Tibial nerve (tissue), 4 donors: ENCODE results near the gene STK10. TPM values are rescaled to one million over a fixed set of nuclear protein-coding genes. Genes with fewer than 3 reads are reported as not detected.

ENCODE experiments used
- DNase-seq, 2 donors: peaks; one replicate each; pipeline ENCODE4 v3.0.0-alpha.2; 2019; ENCODE audit warnings: low spot score in 2 of 2
- H3K27ac ChIP-seq, 4 donors: fragments of 200-600 bp; sonication (generic) in 3 of 4; one replicate each; pipeline ENCODE4 v1.5.1; 2017 to 2019; ENCODE audit warnings: mild to moderate bottlenecking in 1 of 4
- H3K27me3 ChIP-seq, 2 donors: fragments of 200-600 bp; sonication (generic) in 1 of 2; one replicate each; pipeline versions ENCODE4 v1.5.1 to v1.6.0; 2017 to 2019
- H3K36me3 ChIP-seq, 3 donors: fragments of 200-600 bp; sonication (generic); one replicate each; pipeline ENCODE4 v1.5.1; 2018 to 2019
- H3K4me1 ChIP-seq, 4 donors: fragments of 200-600 bp; sonication (generic) in 3 of 4; one replicate each; pipeline ENCODE4 v1.5.1; 2017 to 2019
- H3K4me3 ChIP-seq, 4 donors: fragments of 200-600 bp; sonication (generic) in 3 of 4; one replicate each; pipeline ENCODE4 v1.5.1; 2017 to 2019; ENCODE audit warnings: mild to moderate bottlenecking in 1 of 4, moderate library complexity in 1 of 4
- H3K9me3 ChIP-seq, 4 donors: fragments of 200-600 bp; sonication (generic) in 3 of 4; one replicate each; pipeline ENCODE4 v1.5.1; 2017 to 2019
- CTCF ChIP-seq, 5 experiments: fragments of 200-600 bp in 3 of 5; fragments of 450-650 bp in 2 of 5; sonication (generic) in 3 of 5; IDR thresholded peaks; one replicate each; pipeline ENCODE4 v1.5.1; 2016 to 2019; ENCODE audit warnings: antibody characterized with exemption in 5 of 5, mild to moderate bottlenecking in 3 of 5, moderate library complexity in 2 of 5
- EP300 ChIP-seq, 2 donors: sonication (generic); formaldehyde crosslinking; IDR thresholded peaks; one replicate each; pipeline ENCODE4 v1.6.1; 2017; ENCODE audit warnings: antibody characterized with exemption in 2 of 2, mild to moderate bottlenecking in 1 of 2
- POLR2A ChIP-seq, 2 donors: fragments of 450-650 bp; IDR thresholded peaks; one replicate each; pipeline ENCODE4 v1.6.1; 2017; ENCODE audit warnings: antibody characterized with exemption in 2 of 2, mild to moderate bottlenecking in 2 of 2, moderate library complexity in 2 of 2
- WGBS, 2 donors: methylation state at CpG; one replicate each; pipeline ENCODE4 v1.1.5; 2018; 5-methylcytosine and 5-hydroxymethylcytosine counted together
- total RNA-seq, 4 donors: library from RNA; depleted of rRNA; stranded (reverse); fragments of >200 nt; gene quantifications; one replicate each; pipeline ENCODE4 v1.1.0, GENCODE V29; 2016

STK10 gene
- total RNA-seq, 4 donors from 2014 or later = 35.4 to 75.6 (median 48.0) TPM

- H3K27me3 ChIP-seq = no peaks in the 10 kb centered on the region
- no peaks in the 10 kb centered on the region for H3K9me3 ChIP-seq
- DNase-seq = no peak
- H3K4me3 ChIP-seq = no peak overlapping the region
- H3K36me3 ChIP-seq = peaks cover 0 to 95% (median 13%) of the 10 kb centered on the region in 3 donors
- peaks cover 0 to 16% (median 2%) of the 10 kb centered on the region in 4 donors for H3K4me1 ChIP-seq
- H3K27ac ChIP-seq = peak overlapping the region in 3 of 4 donors; percentile 23 to 83 (median 75)
- TF ChIP-seq CTCF (IDR thresholded peaks at IDR 0.05) = no peak
- peak in 1 of 2 donors; percentile 22 for TF ChIP-seq EP300 (IDR thresholded peaks at IDR 0.05)
- TF ChIP-seq POLR2A (IDR thresholded peaks at IDR 0.05) = no peak
- WGBS, 2 donors = 55 to 60% methylated on average over 16 of the region's 16 CpGs
Observed at GRCh38 chr5:172051643-172052339, 136.2 kb downstream of the STK10 start.

GRCh38 chr5:172050080-172050479 is 137.9 kb downstream of the STK10 start:
- peak overlapping the region in 1 of 4 donors; percentile 36 for H3K27ac ChIP-seq
- H3K4me1 ChIP-seq = peaks cover 0 to 16% (median 2%) of the 10 kb centered on the region in 4 donors
- no peaks in the 10 kb centered on the region for H3K27me3 ChIP-seq
- no peaks in the 10 kb centered on the region for H3K9me3 ChIP-seq
- peaks cover 0 to 83% (median 13%) of the 10 kb centered on the region in 3 donors for H3K36me3 ChIP-seq
- WGBS, 2 donors = 74 to 83% methylated on average over 4 of the region's 4 CpGs
- DNase-seq = no peak
- TF ChIP-seq POLR2A (IDR thresholded peaks at IDR 0.05) = no peak
- TF ChIP-seq CTCF (IDR thresholded peaks at IDR 0.05) = no peak
- no peak for TF ChIP-seq EP300 (IDR thresholded peaks at IDR 0.05)
- H3K4me3 ChIP-seq = no peak overlapping the region

- no peak for DNase-seq
- Histone ChIP-seq H3K36me3 (peaks cover 0 to 82% (median 11%) of the 10 kb centered on the region in 3 donors), H3K27me3 (no peaks in the 10 kb centered on the region), H3K27ac (peak overlapping the region in 2 of 4 donors; percentile 32 to 48), H3K4me3 (no peak overlapping the region), H3K9me3 (no peaks in the 10 kb centered on the region), H3K4me1 (peaks cover 0 to 16% (median 2%) of the 10 kb centered on the region in 4 donors)
- WGBS, 2 donors = 72 to 76% methylated on average over 12 of the region's 12 CpGs
- TF ChIP-seq EP300 (IDR thresholded peaks at IDR 0.05) = no peak
- no peak for TF ChIP-seq CTCF (IDR thresholded peaks at IDR 0.05)
- TF ChIP-seq POLR2A (IDR thresholded peaks at IDR 0.05) = no peak
Observed at GRCh38 chr5:172049226-172049796, 138.7 kb downstream of the STK10 start.

- 84 to 86% methylated on average over 12 of the region's 12 CpGs for WGBS, 2 donors
- peaks cover 0 to 19% (median 2%) of the 10 kb centered on the region in 4 donors for H3K4me1 ChIP-seq
- TF ChIP-seq CTCF (IDR thresholded peaks at IDR 0.05) = no peak
- TF ChIP-seq EP300 (IDR thresholded peaks at IDR 0.05) = no peak
- TF ChIP-seq POLR2A (IDR thresholded peaks at IDR 0.05) = no peak
- no peaks in the 10 kb centered on the region for H3K9me3 ChIP-seq
- H3K27me3 ChIP-seq = no peaks in the 10 kb centered on the region
- DNase-seq = no peak
- H3K27ac ChIP-seq = peak overlapping the region in 2 of 4 donors; percentile 32 to 48
- H3K36me3 ChIP-seq = peaks cover 0 to 82% (median 7%) of the 10 kb centered on the region in 3 donors
- H3K4me3 ChIP-seq = no peak overlapping the region
Observed at GRCh38 chr5:172048539-172049101, 139.4 kb downstream of the STK10 start.

GRCh38 chr5:172048170-172048422 is 139.9 kb downstream of the STK10 start:
- H3K4me3 ChIP-seq = no peak overlapping the region
- DNase-seq = no peak
- peaks cover 0 to 82% (median 7%) of the 10 kb centered on the region in 3 donors for H3K36me3 ChIP-seq
- no peaks in the 10 kb centered on the region for H3K9me3 ChIP-seq
- TF ChIP-seq CTCF (IDR thresholded peaks at IDR 0.05) = no peak
- no peak for TF ChIP-seq POLR2A (IDR thresholded peaks at IDR 0.05)
- no peak for TF ChIP-seq EP300 (IDR thresholded peaks at IDR 0.05)
- no peaks in the 10 kb centered on the region for H3K27me3 ChIP-seq
- H3K27ac ChIP-seq = no peak overlapping the region
- peaks cover 0 to 19% (median 2%) of the 10 kb centered on the region in 4 donors for H3K4me1 ChIP-seq
- WGBS, 2 donors = 65 to 68% methylated on average over 1 of the region's 1 CpG
